ENCODE data around the gene API5. TPM values are rescaled to one million over a fixed set of nuclear protein-coding genes. Genes with fewer than 3 reads are reported as not detected.

Gene API5
- total RNA-seq, 1 experiment from 2014 or later: 122 TPM

- TF ChIP-seq CTCF (IDR thresholded peaks at IDR 0.05 in 2 of 3, conservative IDR thresholded peaks at IDR 0.05 in 1 of 3; ENCODE audit: borderline replicate concordance in 1 of 3, insufficient read depth in 1 of 3, low read depth in 2 of 3, low read length in 2 of 3) (peak; percentile 50 to 76 (median 74); a peak in 5 of 6 replicates), SRF (IDR thresholded peaks at IDR 0.05; ENCODE audit: low read depth) (0 out of 2 replicates have a peak, but pooled peaks have one; percentile 17), JUND (IDR thresholded peaks at IDR 0.05) (no peak), ZFX (IDR thresholded peaks at IDR 0.05) (peak; percentile 97), SP1 (IDR thresholded peaks at IDR 0.05; ENCODE audit: low read depth) (peak; percentile 80), ZNF274 (IDR thresholded peaks at IDR 0.05; ENCODE audit: low read depth, low read length) (no peak), EZH2 (IDR thresholded peaks at IDR 0.05) (no peak)
These were observed at the start of gene API5 (continued) for GRCh38 chr11:43311791-43312607.

GRCh38 chr11:43267856-43268580 lies 43.8 kb upstream of the API5 start:
- Histone ChIP-seq H3K27me3 (ENCODE audit: insufficient read depth, low read length) (no peaks in the 10 kb centered on the region), H3K36me3 (ENCODE audit: control insufficient read depth in 1 of 2, insufficient read depth in 2 of 2, low read length in 2 of 2) (no peaks in the 10 kb centered on the region), H2AFZ (ENCODE audit: low read depth, low read length, poor library complexity, severe bottlenecking) (no peak overlapping the region), H3K9me3 (ENCODE audit: control insufficient read depth in 1 of 2, insufficient read depth in 1 of 2, low read depth in 1 of 2, low read length in 2 of 2) (no peaks in the 10 kb centered on the region), H3K27ac (ENCODE audit: low read depth, low read length) (no peak overlapping the region), H3K4me3 (replicated peaks in 1 of 2; ENCODE audit: low read depth in 1 of 2, low read length in 2 of 2) (no peak overlapping the region), H3K9ac (ENCODE audit: low read length) (no peak overlapping the region), H3K79me2 (ENCODE audit: insufficient read depth, low read length) (no peaks in the 10 kb centered on the region), H3K4me1 (ENCODE audit: control insufficient read depth in 1 of 2, insufficient read depth in 2 of 2, low read length in 2 of 2) (no peaks in the 10 kb centered on the region), H3K9me2 (ENCODE audit: insufficient read depth) (no peaks in the 10 kb centered on the region), H3K4me2 (ENCODE audit: low read length) (no peak overlapping the region), H4K20me1 (ENCODE audit: insufficient read depth) (no peaks in the 10 kb centered on the region)
- ChIA-PET CTCF (no interaction called here), RAD21 (ENCODE audit: low non-redundant PET in 1 of 2, low total read pairs in 2 of 2, uncharacterized antibody in 2 of 2, unreplicated experiment in 2 of 2) (no interaction called here), POLR2A (no interaction called here)
- DNase-seq (ENCODE audit: low read depth, low spot score): no peak
- intact Hi-C loops (cut with micrococcal nuclease): no loop called here
- no peak for ATAC-seq
- no TSS peak for BruUV-seq (replicated peaks)
- no peak for TF ChIP-seq ZNF274 (IDR thresholded peaks at IDR 0.05; ENCODE audit: low read depth, low read length)
- no peak for TF ChIP-seq RAD21 (IDR thresholded peaks at IDR 0.05; ENCODE audit: low read depth)
- no peak for TF ChIP-seq CTCF (IDR thresholded peaks at IDR 0.05 in 2 of 3, conservative IDR thresholded peaks at IDR 0.05 in 1 of 3; ENCODE audit: borderline replicate concordance in 1 of 3, insufficient read depth in 1 of 3, low read depth in 2 of 3, low read length in 2 of 3)
- TF ChIP-seq ZBTB33 (IDR thresholded peaks at IDR 0.05; ENCODE audit: extremely low read depth, insufficient replicate concordance, low read length): no peak
- no peak for TF ChIP-seq EZH2 (IDR thresholded peaks at IDR 0.05)
- no peak for TF ChIP-seq MAX (IDR thresholded peaks at IDR 0.05)
- no peak for TF ChIP-seq ELF1 (IDR thresholded peaks at IDR 0.05; ENCODE audit: borderline replicate concordance, low read depth)
- TF ChIP-seq YY1 (IDR thresholded peaks at IDR 0.05; ENCODE audit: extremely low read depth, insufficient replicate concordance, low read depth, low read length): no peak
- TF ChIP-seq SIN3A (IDR thresholded peaks at IDR 0.05; ENCODE audit: low read depth): no peak
- no peak for TF ChIP-seq ATF3 (IDR thresholded peaks at IDR 0.05)
- TF ChIP-seq FOSL1 (IDR thresholded peaks at IDR 0.05; ENCODE audit: low read depth): no peak
- TF ChIP-seq EGR1 (IDR thresholded peaks at IDR 0.05; ENCODE audit: low read depth): no peak
- TF ChIP-seq JUND (IDR thresholded peaks at IDR 0.05): no peak
- no peak for TF ChIP-seq POLR2A (IDR thresholded peaks at IDR 0.05; ENCODE audit: borderline replicate concordance, extremely low read depth, insufficient read depth, insufficient read length)
